ENCODE data around the gene SYT15. TPM values are rescaled to one million over a fixed set of nuclear protein-coding genes. Genes with fewer than 3 reads are reported as not detected.
"Not testable (repeated sequence)": the region's sequence is repeated elsewhere in the genome, so short reads cannot be mapped to it uniquely, and the experiment has no call there.

The SYT15 gene
- polyA plus RNA-seq, 1 donor from 2014 or later: 0.45 TPM

GRCh38 chr10:46559231-46559671 lies 19.7 kb upstream of the SYT15 start:
- Mint-ChIP-seq H3K9me3 (peaks cover 0 to 4% (median 0%) of the 10 kb centered on the region in 3 donors), H3K36me3 (peaks cover 2% of the 10 kb centered on the region), H3K4me1 (peaks cover 0 to 4% (median 2%) of the 10 kb centered on the region in 3 donors), H3K4me3 (no peak overlapping the region), H3K27ac (no peak overlapping the region), H3K27me3 (peaks cover 8% of the 10 kb centered on the region)

GRCh38 chr10:46560381-46560780 lies 18.5 kb upstream of the SYT15 start:
- Mint-ChIP-seq H3K27me3 (peaks cover 8% of the 10 kb centered on the region), H3K9me3 (peaks cover 0 to 4% (median 0%) of the 10 kb centered on the region in 3 donors), H3K27ac (no peak overlapping the region), H3K36me3 (peaks cover 2% of the 10 kb centered on the region), H3K4me3 (no peak overlapping the region), H3K4me1 (peaks cover 0 to 4% (median 2%) of the 10 kb centered on the region in 3 donors)

DNA sequence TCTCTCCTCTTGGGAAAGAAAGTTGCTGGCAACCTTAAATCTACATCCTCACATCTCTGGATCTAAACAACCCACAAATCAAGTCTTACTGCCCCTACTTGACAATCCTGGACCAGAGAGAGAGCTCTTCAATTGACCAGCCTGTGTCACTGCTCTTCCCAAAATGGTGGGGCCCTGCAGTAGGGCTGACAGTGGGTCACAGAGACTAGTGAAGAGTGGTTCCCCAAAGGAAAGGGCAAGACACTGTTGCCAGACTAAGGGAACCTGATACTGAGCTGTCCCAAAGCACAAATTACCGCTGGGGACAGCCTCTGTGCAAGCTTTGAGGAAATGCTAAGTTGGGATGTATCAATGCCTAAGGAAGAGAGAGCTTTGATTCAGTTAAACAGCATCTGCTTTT lies 18.0 kb upstream of the SYT15 start:
- peaks cover 4% of the 10 kb centered on the region for H3K27me3 Mint-ChIP-seq
- H3K36me3 Mint-ChIP-seq: peaks cover 2% of the 10 kb centered on the region
- H3K9me3 Mint-ChIP-seq: peaks cover 0 to 4% (median 0%) of the 10 kb centered on the region in 3 donors
- H3K4me1 Mint-ChIP-seq: peaks cover 2 to 6% (median 3%) of the 10 kb centered on the region in 3 donors
- no peak overlapping the region for H3K27ac Mint-ChIP-seq
- no peak overlapping the region for H3K4me3 Mint-ChIP-seq

DNA sequence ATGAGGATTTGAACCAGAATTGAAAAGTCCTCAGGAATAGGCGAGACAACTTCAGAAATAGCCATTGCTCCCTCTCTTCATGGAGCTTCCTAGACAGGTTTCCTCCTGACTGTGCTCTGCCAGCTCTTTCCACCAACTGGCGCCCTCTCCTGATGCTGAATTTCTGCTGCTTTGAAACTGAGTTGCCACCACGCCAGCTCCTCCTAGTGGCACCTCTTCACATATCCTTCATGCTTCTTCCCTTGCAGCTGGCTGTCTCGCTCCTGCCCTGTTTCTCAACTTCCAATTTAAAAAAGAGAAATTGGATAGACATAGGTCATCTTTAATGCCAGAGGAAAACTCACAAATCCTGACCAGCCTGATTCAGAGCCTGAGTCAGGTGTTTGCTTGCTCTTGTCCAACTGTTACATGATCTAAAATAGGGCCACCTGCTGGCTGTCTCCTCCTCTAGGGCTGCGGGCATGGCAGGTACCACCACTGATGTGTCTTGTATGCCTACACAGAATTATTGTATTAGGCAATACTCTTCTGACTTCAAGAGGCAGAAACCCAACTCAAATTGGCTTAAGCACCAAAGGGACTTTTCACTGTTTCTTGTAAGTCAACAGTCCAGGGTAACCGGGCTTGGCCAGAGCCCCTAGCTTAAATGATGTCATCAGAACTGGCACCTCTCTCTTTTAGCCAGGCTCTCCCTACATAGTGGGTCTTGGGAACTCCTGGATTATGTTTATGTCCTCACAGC lies 13.2 kb upstream of the SYT15 start:
- not testable (repeated sequence) for H3K36me3 Mint-ChIP-seq, H3K9me3 Mint-ChIP-seq, H3K27me3 Mint-ChIP-seq, H3K27ac Mint-ChIP-seq, H3K4me1 Mint-ChIP-seq
- peak overlapping the region in 1 of 4 donors; percentile 22 for H3K4me3 Mint-ChIP-seq

DNA sequence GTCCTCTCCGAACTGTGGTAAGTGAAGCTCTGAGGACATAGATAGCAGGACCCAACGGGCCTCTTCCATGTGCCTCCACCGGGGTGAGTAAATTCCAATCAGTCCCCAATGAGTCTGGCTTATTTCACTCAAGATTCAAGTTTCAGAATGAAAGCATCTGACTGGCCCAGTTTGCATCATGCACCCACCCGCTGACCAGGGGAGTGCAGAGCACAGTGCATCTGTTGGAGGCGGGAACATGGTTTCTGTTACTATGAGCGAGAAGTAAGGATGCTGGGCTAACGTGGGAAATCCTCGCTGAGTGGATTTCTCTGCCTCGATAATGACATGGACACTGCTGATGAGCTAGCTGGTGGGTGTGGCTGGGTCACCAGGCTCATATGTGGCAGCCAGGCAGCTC lies 11.8 kb upstream of the SYT15 start:
- H3K27ac Mint-ChIP-seq, H3K4me1 Mint-ChIP-seq, H3K27me3 Mint-ChIP-seq, H3K36me3 Mint-ChIP-seq, H3K9me3 Mint-ChIP-seq, H3K4me3 Mint-ChIP-seq: not testable (repeated sequence)

- not testable (repeated sequence) for H3K36me3 Mint-ChIP-seq, H3K27me3 Mint-ChIP-seq, H3K4me3 Mint-ChIP-seq, H3K9me3 Mint-ChIP-seq, H3K4me1 Mint-ChIP-seq, H3K27ac Mint-ChIP-seq
These were observed 8.3 kb upstream of the SYT15 start for GRCh38 chr10:46570655-46571054.

DNA sequence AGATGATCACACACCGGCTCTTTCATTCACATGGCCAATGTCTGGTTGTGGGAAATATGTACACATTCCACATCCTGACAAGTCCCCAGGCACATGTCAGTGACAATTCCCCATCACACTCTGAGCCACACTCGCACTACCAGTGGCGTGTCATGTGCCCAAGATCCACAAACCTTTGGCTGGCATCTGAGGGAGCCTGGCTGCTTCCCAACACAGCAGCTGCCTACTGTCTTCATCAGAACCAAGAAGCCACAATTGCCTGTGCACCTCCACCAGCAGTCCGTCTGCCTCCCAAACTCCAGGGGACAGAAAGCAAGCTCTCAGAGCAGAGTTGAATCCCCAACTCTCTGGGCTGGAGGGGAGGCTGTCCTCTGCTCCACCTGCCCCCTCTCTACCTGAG lies 6.2 kb upstream of the SYT15 start:
- H3K27me3 Mint-ChIP-seq, H3K4me3 Mint-ChIP-seq, H3K4me1 Mint-ChIP-seq, H3K27ac Mint-ChIP-seq, H3K9me3 Mint-ChIP-seq, H3K36me3 Mint-ChIP-seq: not testable (repeated sequence)

DNA sequence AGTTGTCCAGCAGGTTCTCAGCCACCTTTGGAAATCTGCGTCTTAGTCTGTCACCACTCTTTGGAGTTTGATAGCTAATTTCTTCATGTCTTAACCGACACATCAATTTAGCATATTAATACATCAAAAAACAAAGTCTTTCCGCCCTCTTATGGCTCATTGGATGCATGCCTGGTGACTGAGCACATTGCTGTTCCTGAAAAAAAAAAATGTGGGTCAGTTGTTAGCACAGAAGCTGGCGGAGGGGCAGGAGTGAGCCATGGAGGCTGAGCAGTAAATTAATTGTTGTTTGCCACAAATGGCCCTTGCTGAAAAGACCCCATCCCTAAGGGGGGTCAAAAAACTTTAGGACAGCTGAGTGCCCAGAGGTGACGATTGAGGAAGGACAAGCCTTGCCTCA lies 5.6 kb upstream of the SYT15 start:
- not testable (repeated sequence) for H3K36me3 Mint-ChIP-seq, H3K4me3 Mint-ChIP-seq, H3K27ac Mint-ChIP-seq, H3K27me3 Mint-ChIP-seq, H3K9me3 Mint-ChIP-seq, H3K4me1 Mint-ChIP-seq

- not testable (repeated sequence) for H3K4me3 Mint-ChIP-seq, H3K4me1 Mint-ChIP-seq, H3K36me3 Mint-ChIP-seq, H3K27ac Mint-ChIP-seq, H3K9me3 Mint-ChIP-seq, H3K27me3 Mint-ChIP-seq
These were observed 5.0 kb upstream of the SYT15 start for GRCh38 chr10:46573884-46574283.

- not testable (repeated sequence) for H3K4me1 Mint-ChIP-seq, H3K9me3 Mint-ChIP-seq, H3K36me3 Mint-ChIP-seq, H3K4me3 Mint-ChIP-seq, H3K27me3 Mint-ChIP-seq, H3K27ac Mint-ChIP-seq
These were observed 1.1 kb upstream of the SYT15 start for GRCh38 chr10:46577624-46578473.

DNA sequence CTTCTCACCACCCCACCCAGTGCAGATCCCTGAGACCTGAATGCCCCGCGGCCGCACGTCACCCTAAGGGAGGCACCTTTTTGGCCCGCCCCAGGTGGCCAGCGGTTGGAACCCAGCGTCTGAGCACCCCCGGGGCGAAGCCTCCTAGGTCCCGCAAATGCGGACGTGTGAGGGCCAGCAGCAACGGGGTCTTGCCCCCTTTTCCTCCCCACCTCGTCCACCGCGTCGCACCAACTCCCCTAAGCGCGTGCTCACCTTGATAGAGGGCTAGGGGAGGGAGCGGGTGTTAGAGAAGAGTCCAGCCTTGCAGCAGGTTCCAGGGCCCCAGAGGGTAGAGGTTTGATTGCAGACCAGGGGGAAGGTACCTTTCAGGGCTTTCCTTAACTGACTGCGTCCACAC lies 450 bp downstream of the SYT15 start:
- not testable (repeated sequence) for H3K27me3 Mint-ChIP-seq, H3K27ac Mint-ChIP-seq, H3K4me1 Mint-ChIP-seq, H3K9me3 Mint-ChIP-seq, H3K4me3 Mint-ChIP-seq, H3K36me3 Mint-ChIP-seq

DNA sequence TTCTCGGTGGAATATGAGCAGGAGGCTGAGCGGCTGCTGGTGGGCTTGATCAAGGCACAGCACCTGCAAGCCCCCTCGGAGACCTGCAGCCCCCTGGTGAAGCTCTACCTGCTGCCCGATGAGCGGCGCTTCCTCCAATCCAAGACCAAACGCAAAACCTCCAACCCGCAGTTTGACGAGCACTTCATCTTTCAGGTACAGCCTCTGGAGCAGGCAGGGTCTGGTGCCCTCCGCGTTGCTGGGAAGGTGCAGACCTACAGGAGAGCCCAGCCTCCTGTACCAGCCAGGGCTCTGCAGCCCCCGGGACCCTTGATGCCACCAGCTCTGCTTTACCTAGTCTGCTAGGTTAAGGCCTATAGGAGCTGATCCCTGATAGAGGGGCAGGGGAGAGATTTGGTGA lies 3.1 kb downstream of the SYT15 start:
- H3K27me3 Mint-ChIP-seq, H3K36me3 Mint-ChIP-seq, H3K4me1 Mint-ChIP-seq: not testable (repeated sequence)

DNA sequence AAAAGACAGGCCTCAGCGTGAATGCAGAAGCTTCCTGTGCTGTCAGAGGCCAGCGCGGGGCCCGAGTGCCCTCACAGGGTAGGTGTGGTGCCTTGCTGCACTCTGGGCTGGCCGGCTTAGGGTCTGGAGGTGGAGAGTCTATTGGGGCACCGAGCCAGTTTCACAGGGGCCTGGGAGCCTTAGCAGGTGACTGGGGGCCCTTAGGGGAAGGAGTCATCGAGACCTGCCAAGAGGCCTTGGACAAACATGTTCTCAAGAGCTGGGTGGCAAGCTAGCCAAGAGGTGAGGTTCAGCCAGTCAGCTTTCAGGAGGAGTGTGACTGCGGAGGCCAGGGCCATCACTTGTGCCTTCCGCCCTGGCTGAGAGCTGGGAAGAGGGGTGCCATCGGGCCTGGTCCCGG lies 3.6 kb downstream of the SYT15 start:
- H3K27me3 Mint-ChIP-seq, H3K4me1 Mint-ChIP-seq, H3K27ac Mint-ChIP-seq, H3K9me3 Mint-ChIP-seq, H3K4me3 Mint-ChIP-seq, H3K36me3 Mint-ChIP-seq: not testable (repeated sequence)

More for the DNA sequence above, 3.1 kb downstream of the SYT15 start:
- H3K9me3 Mint-ChIP-seq, H3K4me3 Mint-ChIP-seq, H3K27ac Mint-ChIP-seq: not testable (repeated sequence)

DNA sequence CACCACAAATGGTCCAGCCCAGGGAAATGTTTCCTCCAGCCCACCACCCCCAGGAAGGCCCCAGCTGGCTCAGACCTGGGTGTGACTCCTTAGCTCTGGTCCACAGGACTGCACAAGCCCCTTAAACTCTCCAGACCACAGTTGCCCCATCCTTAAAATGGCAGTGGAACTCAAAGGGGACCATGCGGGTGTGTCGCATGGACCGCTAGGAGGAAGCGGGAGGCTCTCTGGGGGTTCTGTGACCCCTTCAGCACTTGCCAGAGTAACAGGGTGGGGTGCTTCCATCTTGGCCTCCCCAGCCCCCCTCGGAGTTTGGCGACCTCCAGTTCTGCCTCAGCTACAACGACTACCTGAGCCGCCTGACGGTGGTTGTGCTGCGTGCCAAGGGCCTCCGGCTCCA lies 5.3 kb downstream of the SYT15 start:
- not testable (repeated sequence) for H3K4me3 Mint-ChIP-seq, H3K36me3 Mint-ChIP-seq, H3K4me1 Mint-ChIP-seq, H3K9me3 Mint-ChIP-seq, H3K27ac Mint-ChIP-seq, H3K27me3 Mint-ChIP-seq

DNA sequence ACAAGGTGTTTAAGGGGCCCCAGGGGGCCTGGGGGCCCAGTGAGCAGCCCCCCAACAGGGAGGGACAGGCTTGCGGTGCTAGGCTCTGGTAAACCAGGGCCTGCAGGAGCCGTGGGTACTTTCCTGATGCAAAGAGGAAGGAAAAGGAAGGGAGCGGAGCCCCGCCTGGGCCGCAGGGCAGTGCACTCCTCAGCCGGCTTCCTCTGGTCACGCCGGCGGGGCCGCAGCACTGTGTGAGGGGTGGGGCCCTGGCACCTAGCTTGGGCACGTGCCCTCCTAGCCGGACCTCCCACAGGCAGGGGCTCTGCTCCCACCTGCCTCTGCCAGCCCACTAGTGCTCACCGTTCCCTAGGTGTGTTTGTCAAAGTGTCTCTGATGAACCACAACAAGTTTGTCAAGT lies 6.3 kb downstream of the SYT15 start:
- not testable (repeated sequence) for H3K9me3 Mint-ChIP-seq, H3K27ac Mint-ChIP-seq, H3K4me3 Mint-ChIP-seq, H3K27me3 Mint-ChIP-seq, H3K36me3 Mint-ChIP-seq, H3K4me1 Mint-ChIP-seq

DNA sequence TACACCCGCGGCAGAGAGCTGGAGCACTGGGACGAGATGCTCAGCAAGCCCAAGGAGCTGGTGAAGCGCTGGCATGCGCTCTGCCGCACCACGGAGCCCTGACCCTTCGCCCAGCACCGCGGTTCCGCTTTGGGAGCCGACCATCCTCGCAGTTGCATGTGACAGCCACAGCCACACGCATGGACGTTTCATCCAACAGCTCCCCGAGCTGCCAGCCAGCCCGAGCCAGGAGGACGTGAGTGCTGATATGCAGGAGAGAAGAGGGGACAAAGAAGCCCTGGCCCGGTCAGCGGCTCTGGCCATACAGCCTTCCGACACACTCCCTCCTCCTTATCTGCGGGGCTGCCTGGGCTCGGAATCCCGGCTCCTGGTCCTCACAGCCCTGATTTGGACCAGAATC lies 8.6 kb downstream of the SYT15 start:
- H3K4me1 Mint-ChIP-seq, H3K36me3 Mint-ChIP-seq, H3K4me3 Mint-ChIP-seq, H3K27ac Mint-ChIP-seq, H3K27me3 Mint-ChIP-seq, H3K9me3 Mint-ChIP-seq: not testable (repeated sequence)
